MV-4-11 (cell line): ENCODE data around the gene LRRTM4.
"Not testable (repeated sequence)": the region's sequence is repeated elsewhere in the genome, so short reads cannot be mapped to it uniquely, and the experiment has no call there.

Experiments used
- DNase-seq: peaks from one replicate; lab custom pipeline; 2025; lab: John Stamatoyannopoulos, UW

LRRTM4 gene

DNA sequence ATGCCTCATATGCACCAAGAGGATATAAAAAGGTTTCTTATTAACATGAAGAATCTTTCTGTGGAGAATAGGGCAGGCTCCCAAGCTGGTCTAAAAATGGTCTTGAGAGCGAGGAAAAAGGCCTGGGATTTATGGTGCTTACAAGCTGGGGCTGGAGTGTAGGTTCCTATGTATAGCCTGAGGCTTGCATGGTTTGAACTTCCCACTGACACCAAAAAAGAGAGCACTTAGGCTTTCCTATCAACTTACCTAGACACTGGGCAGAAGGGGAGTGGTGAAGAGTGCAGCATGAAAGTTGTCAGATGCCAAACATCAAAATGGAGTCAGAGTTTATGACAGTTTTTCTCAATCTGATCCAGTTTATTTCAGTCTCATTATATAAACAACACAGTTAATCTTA lies 784.6 kb downstream of the LRRTM4 start:
- DNase-seq = no peak

- no peak for DNase-seq
Measured at GRCh38 chr2:76733736-76734135, 788.4 kb downstream of the LRRTM4 start.

DNA sequence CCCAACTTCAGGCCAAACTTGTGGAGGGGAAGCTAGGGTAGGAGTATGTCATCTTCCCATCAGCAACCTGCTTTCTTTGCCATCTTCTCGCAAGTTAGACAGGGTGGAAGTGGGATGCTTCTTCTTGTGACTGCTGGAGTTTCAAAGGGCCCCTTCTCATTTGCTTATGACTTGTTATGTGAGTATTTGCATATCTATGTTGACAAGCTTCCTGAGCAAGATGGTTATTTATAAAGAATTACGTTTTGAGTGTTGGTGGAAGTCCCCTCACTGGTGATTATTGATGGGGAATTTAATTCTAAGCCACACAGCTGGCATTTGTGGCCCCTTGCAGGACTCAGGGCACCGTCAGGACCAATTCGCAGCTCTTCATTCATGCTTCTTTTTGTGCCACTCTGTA lies 791.0 kb downstream of the LRRTM4 start:
- no peak for DNase-seq

DNA sequence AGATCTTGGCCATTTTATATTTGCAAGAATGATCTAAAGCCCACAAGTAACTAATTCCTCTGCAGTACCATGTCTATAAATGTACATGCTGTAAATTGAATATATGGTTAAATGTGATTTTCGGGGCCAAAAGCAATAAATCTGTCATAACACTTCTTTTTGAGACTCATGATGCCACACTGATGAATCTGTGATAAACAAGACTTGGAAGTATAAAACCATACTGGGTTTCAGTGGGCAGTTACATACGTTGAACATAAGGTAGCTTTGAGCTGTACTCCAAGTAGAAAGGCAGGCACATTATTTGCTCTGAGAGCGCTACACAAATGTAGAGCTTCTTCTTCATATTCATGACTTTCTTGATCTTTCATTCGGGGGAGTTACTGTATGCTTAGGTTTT lies 792.2 kb downstream of the LRRTM4 start:
- DNase-seq = no peak

- no peak for DNase-seq
Measured at GRCh38 chr2:76721226-76721625, 801.0 kb downstream of the LRRTM4 start.

DNA sequence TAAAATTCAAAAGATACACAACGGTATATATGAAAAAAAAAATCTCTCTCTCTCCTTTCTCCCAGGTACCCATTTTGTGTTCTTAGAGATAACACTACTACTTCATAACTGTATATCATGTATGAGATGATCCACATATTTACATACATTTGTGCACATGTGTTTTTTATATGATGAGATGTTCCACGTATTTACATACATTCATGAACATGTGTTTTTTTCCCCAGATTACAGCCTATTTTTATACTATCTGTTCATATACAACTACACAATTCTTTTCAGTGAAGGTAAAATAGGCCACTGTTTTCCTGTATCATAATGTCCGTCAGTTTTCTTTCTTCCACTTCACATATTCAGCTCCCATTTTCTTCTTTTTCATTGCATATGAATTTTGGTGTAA lies 808.9 kb downstream of the LRRTM4 start:
- DNase-seq = no peak

- DNase-seq = no peak
Measured at GRCh38 chr2:76711490-76711889, 810.7 kb downstream of the LRRTM4 start.

DNA sequence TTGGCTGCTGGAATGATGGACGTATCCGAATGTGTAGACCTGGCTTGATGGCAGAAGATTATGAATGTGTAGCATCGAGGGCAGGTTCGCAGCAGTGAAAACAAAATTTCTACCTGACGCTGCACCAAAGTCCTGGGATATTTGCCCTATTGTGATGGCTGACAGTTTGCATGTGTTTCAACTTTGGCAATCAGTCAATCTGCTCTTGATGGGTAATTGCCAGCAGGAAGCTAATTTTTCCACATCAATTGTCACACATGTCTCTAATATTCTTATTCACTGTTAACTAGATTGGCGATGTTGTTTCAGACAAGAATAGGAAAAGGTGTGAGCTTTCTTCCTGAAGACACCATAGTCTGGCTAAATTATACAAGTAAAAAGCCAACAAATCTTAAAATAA lies 821.3 kb downstream of the LRRTM4 start:
- no peak for DNase-seq

DNA sequence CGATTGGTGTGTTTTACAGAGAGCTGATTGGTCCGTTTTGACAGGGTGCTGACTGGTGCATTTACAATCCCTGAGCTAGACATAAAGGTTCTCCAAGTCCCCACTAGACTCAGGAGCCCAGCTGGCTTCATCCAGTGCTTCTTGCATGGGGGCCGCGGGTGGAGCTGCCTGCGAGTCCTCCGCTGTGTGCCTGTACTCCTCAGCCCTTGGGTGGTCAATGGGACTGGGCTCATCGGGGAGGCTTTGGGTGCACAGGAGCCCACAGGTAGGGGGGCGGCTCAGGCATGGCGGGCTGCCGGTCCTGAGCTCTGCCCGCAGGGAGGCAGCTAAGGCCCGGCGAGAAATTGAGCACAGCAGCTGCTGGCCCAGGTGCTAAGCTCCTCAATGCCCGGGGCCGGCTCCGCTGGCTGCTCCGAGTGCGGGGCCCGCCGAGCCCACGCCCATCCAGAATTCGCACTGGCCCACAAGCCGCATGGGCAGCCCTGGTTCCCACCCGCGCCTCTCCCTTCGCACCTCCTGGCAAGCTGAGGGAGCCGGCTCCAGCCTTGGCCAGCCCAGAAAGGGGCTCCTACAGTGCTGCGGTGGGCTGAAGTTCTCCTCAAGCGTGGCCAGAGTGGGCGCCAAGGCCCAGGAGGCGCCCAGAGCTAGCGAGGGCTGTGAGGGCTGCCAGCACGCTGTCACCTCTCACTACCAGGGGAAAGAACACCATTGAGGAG lies 824.0 kb downstream of the LRRTM4 start:
- DNase-seq = not testable (repeated sequence)
